ENCODE measurements around the gene CYP26A1.

The CYP26A1 gene

GRCh38 chr10:93032809-93033137 lies 40.9 kb upstream of the CYP26A1 start:
- no peak overlapping the region for H3K4me3 ChIP-seq (ENCODE audit: low read length)
- DNase-seq (ENCODE audit: low read depth): no peak
- no peak for TF ChIP-seq CTCF (conservative IDR thresholded peaks at IDR 0.05; ENCODE audit: low read depth, low read length)

GRCh38 chr10:93034426-93034825 lies 39.3 kb upstream of the CYP26A1 start:
- TF ChIP-seq CTCF (conservative IDR thresholded peaks at IDR 0.05; ENCODE audit: low read depth, low read length): no peak
- no peak for DNase-seq (ENCODE audit: low read depth)
- no peak overlapping the region for H3K4me3 ChIP-seq (ENCODE audit: low read length)

GRCh38 chr10:93039110-93039509 lies 34.6 kb upstream of the CYP26A1 start:
- H3K4me3 ChIP-seq (ENCODE audit: low read length): no peak overlapping the region
- no peak for TF ChIP-seq CTCF (conservative IDR thresholded peaks at IDR 0.05; ENCODE audit: low read depth, low read length)
- no peak for DNase-seq (ENCODE audit: low read depth)

GRCh38 chr10:93039721-93040120 lies 34.0 kb upstream of the CYP26A1 start:
- no peak for DNase-seq (ENCODE audit: low read depth)
- peak; percentile 60 for TF ChIP-seq CTCF (conservative IDR thresholded peaks at IDR 0.05; ENCODE audit: low read depth, low read length)
- H3K4me3 ChIP-seq (ENCODE audit: low read length): no peak overlapping the region

- H3K4me3 ChIP-seq (ENCODE audit: low read length): no peak overlapping the region
- DNase-seq (ENCODE audit: low read depth): no peak
- no peak for TF ChIP-seq CTCF (conservative IDR thresholded peaks at IDR 0.05; ENCODE audit: low read depth, low read length)
Observed at GRCh38 chr10:93054486-93054885, 19.2 kb upstream of the CYP26A1 start.

- no peak overlapping the region for H3K4me3 ChIP-seq (ENCODE audit: low read length)
- no peak for DNase-seq (ENCODE audit: low read depth)
- no peak for TF ChIP-seq CTCF (conservative IDR thresholded peaks at IDR 0.05; ENCODE audit: low read depth, low read length)
Observed at GRCh38 chr10:93058139-93058538, 15.6 kb upstream of the CYP26A1 start.

- DNase-seq (ENCODE audit: low read depth): no peak
- H3K4me3 ChIP-seq (ENCODE audit: low read length): peak within 1 kb of the TSS; percentile 17
- TF ChIP-seq CTCF (conservative IDR thresholded peaks at IDR 0.05; ENCODE audit: low read depth, low read length): peak; percentile 21
Observed at GRCh38 chr10:93059975-93060886, 13.5 kb upstream of the CYP26A1 start, which contains the start of gene CYP26C1. CYP26C1 (plus strand) TSS chr10:93060798; CDS start chr10:93061264, 466 bp downstream.
